ENCODE data around the gene SLC6A1.

DNA sequence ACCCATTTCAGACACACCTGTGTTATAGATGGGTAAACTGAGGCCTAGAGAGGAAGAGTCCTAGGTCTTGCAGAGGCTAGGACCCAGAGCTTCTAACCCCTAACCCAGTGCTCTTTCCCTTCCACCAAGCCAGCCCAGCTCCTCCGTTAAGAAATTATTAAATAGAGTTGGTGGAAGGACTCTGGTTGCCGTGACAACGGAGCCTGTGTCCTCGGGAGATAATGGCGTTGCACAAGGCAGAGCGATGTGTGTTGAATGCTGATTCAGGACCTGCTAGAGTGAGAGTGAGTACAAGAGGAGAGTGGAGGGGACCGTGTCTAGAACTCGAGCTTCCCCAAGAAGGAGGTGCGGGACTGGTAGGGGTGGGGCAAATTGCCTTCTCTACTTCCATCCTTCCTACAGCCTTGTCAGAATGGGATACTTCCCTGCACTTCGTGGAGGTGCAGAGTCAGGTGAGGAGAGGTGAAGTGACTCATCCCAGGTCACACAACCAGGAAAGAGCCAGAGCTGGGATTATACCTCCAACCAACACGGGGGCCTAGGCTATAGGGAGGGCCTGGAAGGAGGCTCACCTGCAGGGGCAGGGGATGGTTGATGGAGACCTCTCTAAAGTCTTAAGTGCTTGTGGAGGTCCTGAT is 8.6 kb downstream of the SLC6A1 start:
- TF ChIP-seq POLR2A (IDR thresholded peaks at IDR 0.05) = no peak
- TF ChIP-seq EP300 (IDR thresholded peaks at IDR 0.05) = no peak

All from stomach (tissue), 4 donors.